IMR-90 (cell line): ENCODE data around the gene STIL. TPM values are rescaled to one million over a fixed set of nuclear protein-coding genes. Genes with fewer than 3 reads are reported as not detected.

ENCODE experiments used
- ATAC-seq: fragments of 200-7000 bp; cut with Tn5 transposase; 2 replicates; pipeline ENCODE4 v1.9.1; 2020; ENCODE audit warnings: low read depth, mild to moderate bottlenecking, moderate library complexity
- BruUV-seq: library from RNA; stranded (reverse); fragments of 400-500 nt; replicated peaks from 2 replicates; lab custom pipeline; 2021; lab: Mats Ljungman, UMichigan
- CTCF ChIA-PET: fragments of 300-600 bp; formaldehyde crosslinking; extraction: SDS; loops from one replicate; lab custom pipeline; 2021; ENCODE audit warnings: antibody characterized with exemption; lab: Yijun Ruan, JAX
- POLR2A ChIA-PET: fragments of 300-600 bp; sonication (Branson Sonifier 250); formaldehyde crosslinking; loops from one replicate; lab custom pipeline; 2022; ENCODE audit warnings: antibody characterized with exemption; ENCODE audit not compliant: unreplicated experiment; lab: Charles Lee
- DNase-seq: peaks from one replicate; pipeline ENCODE4 v3.0.0; 2013
- H2AFZ ChIP-seq: replicated peaks from 2 replicates; pipeline ENCODE3; 2013; ENCODE audit warnings: low read length, mild to moderate bottlenecking; ENCODE audit not compliant: poor library complexity
- H2AK5ac ChIP-seq: 2 replicates; pipeline ENCODE4 v1.6.1; 2013; ENCODE audit warnings: low read depth, low read length, inconsistent platforms
- H2AK9ac ChIP-seq: replicated peaks from 2 replicates; pipeline ENCODE3; 2013; ENCODE audit warnings: mild to moderate bottlenecking, low read depth, low read length, moderate library complexity; ENCODE audit not compliant: poor library complexity
- H2BK120ac ChIP-seq: 2 replicates; pipeline ENCODE4 v1.6.1; 2013; ENCODE audit warnings: low read depth, low read length, inconsistent platforms
- H2BK15ac ChIP-seq: 3 replicates; pipeline ENCODE4 v1.6.1; 2013; ENCODE audit warnings: low read depth, low read length, inconsistent platforms
- H2BK20ac ChIP-seq: 2 replicates; pipeline ENCODE4 v1.6.1; 2013; ENCODE audit warnings: low read depth, mild to moderate bottlenecking, inconsistent platforms, low read length, moderate library complexity
- H2BK5ac ChIP-seq: 2 replicates; pipeline ENCODE4 v1.6.1; 2013; ENCODE audit warnings: mild to moderate bottlenecking, low read depth, low read length, inconsistent platforms; ENCODE audit not compliant: poor library complexity, severe bottlenecking
- H3K14ac ChIP-seq: replicated peaks from 2 replicates; pipeline ENCODE4 v1.6.1; 2013; ENCODE audit warnings: low read depth, low read length, inconsistent platforms
- H3K18ac ChIP-seq: 2 replicates; pipeline ENCODE4 v1.6.1; 2013; ENCODE audit warnings: low read depth, low read length, control low read depth
- H3K23ac ChIP-seq: 2 replicates; pipeline ENCODE4 v1.6.1; 2013; ENCODE audit warnings: low read depth, low read length, inconsistent platforms
- H3K27ac ChIP-seq: 2 replicates; pipeline ENCODE4 v1.5.1; 2013; ENCODE audit warnings: mild to moderate bottlenecking, control low read depth, low read length; ENCODE audit not compliant: insufficient read depth
- H3K27me3 ChIP-seq: 2 replicates; pipeline ENCODE4 v1.6.1; 2013; ENCODE audit warnings: low read length; ENCODE audit not compliant: control insufficient read depth, insufficient read depth
- H3K36me3 ChIP-seq: 2 replicates; pipeline ENCODE4 v1.6.1; 2013; ENCODE audit warnings: low read length, mixed read lengths; ENCODE audit not compliant: control insufficient read depth, insufficient read depth
- H3K4ac ChIP-seq: 2 replicates; pipeline ENCODE4 v1.6.1; 2013; ENCODE audit warnings: low read depth, low read length, inconsistent platforms
- H3K4me1 ChIP-seq: 2 replicates; pipeline ENCODE4 v1.6.1; 2013; ENCODE audit warnings: low read length, mixed read lengths; ENCODE audit not compliant: control insufficient read depth, insufficient read depth
- H3K4me2 ChIP-seq: 2 replicates; pipeline ENCODE4 v1.6.1; 2013; ENCODE audit warnings: low read depth, mild to moderate bottlenecking, control low read depth, low read length, moderate library complexity
- H3K4me3 ChIP-seq: 2 replicates; pipeline ENCODE4 v1.5.1; 2013; ENCODE audit warnings: low read depth, mild to moderate bottlenecking, control low read depth, low read length, moderate library complexity; ENCODE audit not compliant: insufficient read depth
- H3K56ac ChIP-seq: 2 replicates; pipeline ENCODE4 v1.6.1; 2013; ENCODE audit warnings: low read length, inconsistent platforms; ENCODE audit not compliant: insufficient read depth; ENCODE audit errors: extremely low read depth
- H3K79me1 ChIP-seq, 2 experiments: 2 replicates each; pipeline ENCODE4 v1.6.1; 2013; ENCODE audit warnings: low read length in 2 of 2, inconsistent platforms in 1 of 2, low read depth in 1 of 2
- H3K9ac ChIP-seq: 2 replicates; pipeline ENCODE4 v1.6.1; 2013; ENCODE audit warnings: low read depth, low read length, control low read depth
- H3K9me1 ChIP-seq: 2 replicates; pipeline ENCODE4 v1.6.1; 2013; ENCODE audit warnings: low read length, inconsistent platforms; ENCODE audit not compliant: insufficient read depth
- H3K9me3 ChIP-seq: 2 replicates; pipeline ENCODE4 v1.6.1; 2013; ENCODE audit warnings: low read length; ENCODE audit not compliant: control insufficient read depth, insufficient read depth
- H4K20me1 ChIP-seq: 2 replicates; pipeline ENCODE4 v1.6.1; 2013; ENCODE audit warnings: low read length, inconsistent platforms; ENCODE audit not compliant: insufficient read depth
- H4K5ac ChIP-seq: 2 replicates; pipeline ENCODE4 v1.6.1; 2013; ENCODE audit warnings: mild to moderate bottlenecking, low read depth, low read length, control low read depth
- H4K8ac ChIP-seq, 2 experiments: 2 replicates each; pipeline ENCODE4 v1.6.1; 2013; ENCODE audit warnings: low read depth in 2 of 2, low read length in 2 of 2, control low read depth in 1 of 2, inconsistent platforms in 1 of 2
- H4K91ac ChIP-seq: 2 replicates; pipeline ENCODE4 v1.6.1; 2013; ENCODE audit warnings: low read depth, low read length, inconsistent platforms; ENCODE audit not compliant: insufficient read depth
- BHLHE40 ChIP-seq: fragments of 150-350 bp; IDR thresholded peaks from 2 replicates; pipeline ENCODE4 v1.6.1; 2016; ENCODE audit warnings: mild to moderate bottlenecking, low read depth, low read length
- CHD1 ChIP-seq: IDR thresholded peaks from 2 replicates; pipeline ENCODE4 v1.6.1; 2012; ENCODE audit warnings: low read depth, low read length, improper control_type of control experiment
- CTCF ChIP-seq: conservative IDR thresholded peaks from 2 replicates; pipeline ENCODE4 v1.5.1; 2012; ENCODE audit warnings: mild to moderate bottlenecking, low read depth, low read length, improper control_type of control experiment
- ELK1 ChIP-seq: fragments of 150-350 bp; IDR thresholded peaks from 2 replicates; pipeline ENCODE4 v1.6.1; 2016; ENCODE audit warnings: low read depth, mild to moderate bottlenecking, low read length, moderate library complexity, borderline replicate concordance
- FOS ChIP-seq: fragments of 150-350 bp; IDR thresholded peaks from 2 replicates; pipeline ENCODE4 v1.6.1; 2016; ENCODE audit warnings: low read depth, low read length
- MAFK ChIP-seq: IDR thresholded peaks from 2 replicates; pipeline ENCODE4 v1.6.1; 2012; ENCODE audit warnings: low read depth, low read length, improper control_type of control experiment
- MAZ ChIP-seq: IDR thresholded peaks from 2 replicates; pipeline ENCODE4 v1.6.1; 2012; ENCODE audit warnings: low read depth, mild to moderate bottlenecking, low read length, improper control_type of control experiment, moderate library complexity, borderline replicate concordance
- POLR2A ChIP-seq: IDR thresholded peaks from 2 replicates; pipeline ENCODE4 v1.6.1; 2012; ENCODE audit warnings: mild to moderate bottlenecking, low read depth, low read length
- RAD21 ChIP-seq: IDR thresholded peaks from 2 replicates; pipeline ENCODE4 v1.6.1; 2012; ENCODE audit warnings: low read length, improper control_type of control experiment
- RCOR1 ChIP-seq: IDR thresholded peaks from 2 replicates; pipeline ENCODE4 v1.6.1; 2012; ENCODE audit warnings: mild to moderate bottlenecking, low read length, improper control_type of control experiment; ENCODE audit not compliant: insufficient replicate concordance
- RFX5 ChIP-seq: IDR thresholded peaks from 2 replicates; pipeline ENCODE4 v1.8.0; 2012; ENCODE audit warnings: low read depth, mild to moderate bottlenecking, low read length, moderate library complexity
- SMC3 ChIP-seq: fragments of 150-350 bp; IDR thresholded peaks from 2 replicates; pipeline ENCODE4 v1.6.1; 2016; ENCODE audit warnings: low read depth, mild to moderate bottlenecking, antibody characterized with exemption, low read length, moderate library complexity
- USF2 ChIP-seq: fragments of 150-350 bp; IDR thresholded peaks from 2 replicates; pipeline ENCODE4 v1.6.1; 2017; ENCODE audit warnings: mild to moderate bottlenecking, antibody characterized with exemption, low read length, low read depth
- WGBS, 2 experiments: methylation state at CpG; one replicate each; pipeline versions ENCODE4 v1.1.5 to v1.1.7; 2013; ENCODE audit warnings: missing lambda C conversion rate in 2 of 2; ENCODE audit not compliant: insufficient read length in 1 of 2; ENCODE audit errors: extremely low coverage in 2 of 2; 5-methylcytosine and 5-hydroxymethylcytosine counted together
- dilution Hi-C: fragments of 300-500 bp; cut with HindIII; formaldehyde crosslinking; loops from one replicate; pipeline ENCODE4 v1.14.3; 2018; ENCODE audit warnings: low sequenced_read_pairs; ENCODE audit not compliant: unreplicated experiment
- in situ Hi-C: fragments of 300-500 bp; cut with MboI; formaldehyde crosslinking; loops from 3 replicates; pipeline ENCODE4 v1.14.3; 2019; ENCODE audit warnings: low sequenced_read_pairs, inconsistent platforms, mixed read lengths
- intact Hi-C: fragments of 100-400 bp; cut with micrococcal nuclease; formaldehyde crosslinking; loops from 2 replicates; pipeline ENCODE4 v1.10.0; 2022
- polyA plus RNA-seq, 3 experiments: library from polyadenylated mRNA; depleted of rRNA; stranded (reverse); fragments of >200 nt; gene quantifications; 2 replicates each; pipeline ENCODE4 v1.2.3, GENCODE V29; 2012; ENCODE audit warnings: low replicate concordance in 1 of 3
- total RNA-seq: library from RNA; depleted of rRNA; stranded (reverse); fragments of >200 nt; gene quantifications from 2 replicates; pipeline ENCODE4 v1.2.3, GENCODE V29; 2012

Gene STIL
- total and polyA plus RNA-seq, 2 of the 4 experiments (the other 2 are of a cell fraction): 6.8 to 17.2 TPM

GRCh38 chr1:47313915-47314664, at the start of gene STIL (continued):
- TF ChIP-seq MAFK: peak; percentile 47
- peak; percentile 92 for TF ChIP-seq POLR2A
- peak; percentile 76 for TF ChIP-seq BHLHE40
- no peak for TF ChIP-seq RCOR1
- TF ChIP-seq FOS: peak; percentile 47
- no peak for TF ChIP-seq RAD21

GRCh38 chr1:47362828-47363227, 48.9 kb upstream of the STIL start:
- Histone ChIP-seq H3K9me1 (peaks cover 2% of the 10 kb centered on the region; the same call in 1 of the 2 replicates), H3K4me2 (no peak overlapping the region), H3K4me3 (no peak overlapping the region), H4K5ac (no peak overlapping the region), H3K23ac (no peak overlapping the region), H2BK5ac (no peak overlapping the region), H2BK120ac (no peak overlapping the region), H3K27ac (no peak overlapping the region), H4K8ac (no peak overlapping the region), H2AK9ac (no peak overlapping the region), H2BK15ac (no peak overlapping the region), H2BK20ac (no peak overlapping the region), H3K27me3 (no peaks in the 10 kb centered on the region), H3K79me1 (peaks cover 10 to 43% of the 10 kb centered on the region in 2 experiments), H3K4me1 (no peaks in the 10 kb centered on the region), H4K91ac (no peak overlapping the region), H4K20me1 (peaks cover 17% of the 10 kb centered on the region), H3K9ac (no peak overlapping the region), H3K56ac (no peak overlapping the region), H3K36me3 (no peaks in the 10 kb centered on the region), H3K18ac (no peak overlapping the region), H3K9me3 (no peaks in the 10 kb centered on the region), H2AK5ac (no peak overlapping the region), H3K14ac (no peak overlapping the region), H3K4ac (no peak overlapping the region), H2AFZ (no peak overlapping the region)
- no CpG with 5 or more reads among the region's 1 CpG for WGBS, 2 experiments
- ChIA-PET CTCF (no interaction called here), POLR2A (no interaction called here)
- in situ Hi-C loops (no loop called here), dilution Hi-C loops (no loop called here), intact Hi-C loops (no loop called here)
- DNase-seq (no peak), ATAC-seq (no peak)
- TF ChIP-seq MAFK (no peak), MAZ (no peak), ELK1 (no peak), RFX5 (no peak), SMC3 (no peak), RCOR1 (no peak), CTCF (no peak), BHLHE40 (no peak), CHD1 (no peak), FOS (no peak), POLR2A (no peak), USF2 (no peak)
- BruUV-seq: no TSS peak
